Activated naive CD8-positive, alpha-beta T cell treated with anti-CD3 and anti-CD28 coated beads, Interleukin-2, amount 50 U/mL, for 16 hours (primary cell): ENCODE results near the gene DLG2.
"Not testable (repeated sequence)": the region's sequence is repeated elsewhere in the genome, so short reads cannot be mapped to it uniquely, and the experiment has no call there.

Experiments
- DNase-seq: peaks from one replicate; pipeline ENCODE4 v3.0.0-alpha.2; 2020; ENCODE audit warnings: low read depth, low spot score

The DLG2 gene

DNA sequence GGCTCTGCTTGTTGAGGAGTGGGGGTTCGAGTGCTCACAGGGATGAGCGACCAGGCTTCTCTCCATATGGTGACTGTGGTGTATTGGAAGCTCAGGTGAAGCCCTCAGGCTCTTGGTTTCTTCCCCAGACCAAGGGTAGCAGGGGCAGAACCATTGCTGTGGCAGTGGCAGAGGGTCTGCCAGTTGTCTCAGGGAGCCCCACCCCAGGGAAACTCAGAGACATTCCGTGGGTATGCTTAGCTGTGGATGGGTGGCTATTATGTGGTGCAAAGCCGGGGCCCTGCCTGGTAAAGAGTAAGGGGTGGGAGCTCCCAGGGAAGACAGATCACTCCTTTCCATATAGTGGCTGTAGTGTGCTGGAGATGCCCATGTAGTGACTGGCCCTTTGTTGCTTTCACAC is 167.8 kb downstream of the DLG2 start:
- DNase-seq = no peak

- DNase-seq = no peak
These were observed 182.7 kb downstream of the DLG2 start for GRCh38 chr11:85444479-85444878.

DNA sequence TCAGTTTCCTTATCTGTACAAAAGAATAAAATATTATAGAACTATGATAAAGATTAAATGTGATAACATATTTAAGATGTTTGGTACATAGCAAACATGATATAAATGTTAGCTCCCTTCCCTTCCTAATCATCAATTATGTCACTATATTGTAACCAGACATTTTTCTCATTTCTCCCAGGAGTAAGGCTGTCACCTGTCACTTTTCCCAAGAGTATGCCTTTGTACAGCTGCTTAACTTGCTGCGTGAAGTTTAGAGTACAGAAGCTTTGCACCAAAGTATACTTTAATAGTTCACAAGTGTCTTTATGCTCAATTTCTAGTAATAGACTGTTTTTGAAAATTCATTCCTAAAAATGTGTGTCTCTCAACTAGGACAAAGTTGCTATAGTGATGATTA is 186.9 kb downstream of the DLG2 start:
- no peak for DNase-seq

DNA sequence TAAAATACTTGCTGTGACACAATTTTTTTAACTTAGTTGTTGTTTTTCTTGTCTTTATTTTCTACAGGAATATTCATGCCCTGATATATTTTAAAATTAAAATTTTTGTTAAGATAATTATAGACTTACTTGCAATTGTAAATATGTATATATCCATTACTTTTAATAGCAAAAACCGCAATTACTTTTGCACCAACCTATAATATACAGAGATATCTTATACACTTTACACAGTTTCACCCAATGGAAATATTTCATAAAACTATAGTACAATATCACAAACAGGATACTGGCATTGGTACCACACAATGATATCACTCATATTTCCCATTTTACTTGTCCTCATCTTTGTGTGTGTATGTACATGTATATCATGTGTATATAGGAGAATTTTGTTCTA is 188.8 kb downstream of the DLG2 start:
- DNase-seq = no peak

DNA sequence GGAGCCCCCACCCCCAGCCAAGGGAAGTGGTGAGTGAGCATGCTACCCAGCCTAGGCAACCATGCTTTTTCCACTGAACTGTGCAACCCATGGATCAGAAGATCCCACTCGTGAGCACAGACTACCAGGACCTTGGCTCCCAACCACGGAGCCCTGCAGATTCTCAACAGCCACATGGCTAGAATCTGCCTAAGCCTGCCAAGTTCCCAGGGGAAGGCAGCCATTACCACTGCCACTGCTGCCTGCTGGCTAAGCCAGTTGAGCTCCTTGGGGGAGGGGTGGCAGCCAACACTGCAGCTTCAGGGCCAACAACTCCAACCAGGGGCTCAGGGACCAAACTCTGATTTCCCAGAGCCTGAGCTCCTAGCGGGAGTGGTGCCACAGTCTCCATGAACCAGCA is 195.8 kb downstream of the DLG2 start:
- DNase-seq = no peak

DNA sequence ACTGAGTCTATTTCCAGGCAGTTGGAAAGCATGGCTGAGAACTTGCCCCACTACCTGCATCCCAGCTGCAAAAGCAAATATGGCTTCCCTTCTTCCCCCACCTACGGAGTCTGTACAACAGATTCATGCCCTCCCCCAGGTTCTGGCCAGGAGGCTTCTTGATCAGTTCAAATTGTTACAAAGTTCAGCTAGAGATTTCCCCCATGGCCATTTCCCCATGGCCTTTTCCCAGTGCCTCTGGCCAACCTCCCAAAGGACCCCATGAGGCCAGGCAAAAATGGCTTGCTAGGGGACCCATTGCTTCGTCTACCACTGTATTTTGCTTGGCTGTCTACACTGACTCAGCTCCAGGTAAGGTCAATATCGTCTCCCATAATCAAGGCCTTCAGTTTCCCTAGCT is 203.3 kb downstream of the DLG2 start:
- DNase-seq = no peak

DNA sequence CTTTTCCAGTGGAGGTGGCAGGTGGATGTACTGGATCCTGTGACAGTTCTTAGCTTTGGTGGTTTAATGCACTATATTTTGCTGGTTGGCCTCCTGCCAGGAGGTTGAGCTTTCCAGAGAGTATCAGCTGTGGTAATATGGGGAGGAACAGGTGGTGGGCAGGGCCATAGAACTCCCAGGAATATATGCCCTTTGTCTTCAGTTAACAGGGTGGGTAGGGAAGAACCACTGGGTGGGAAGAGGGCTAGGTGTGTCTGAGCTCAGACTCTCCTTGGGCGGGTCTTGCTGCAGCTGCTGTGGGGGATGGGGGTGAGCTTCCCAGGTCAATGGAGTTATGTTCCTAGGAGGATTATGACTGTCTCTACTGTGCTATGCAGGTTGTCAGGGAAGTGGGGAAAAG is 203.8 kb downstream of the DLG2 start:
- DNase-seq = no peak

- DNase-seq = no peak
These were observed 213.0 kb downstream of the DLG2 start for GRCh38 chr11:85414175-85414574.

- DNase-seq = no peak
These were observed 219.5 kb downstream of the DLG2 start for GRCh38 chr11:85407648-85408047.

DNA sequence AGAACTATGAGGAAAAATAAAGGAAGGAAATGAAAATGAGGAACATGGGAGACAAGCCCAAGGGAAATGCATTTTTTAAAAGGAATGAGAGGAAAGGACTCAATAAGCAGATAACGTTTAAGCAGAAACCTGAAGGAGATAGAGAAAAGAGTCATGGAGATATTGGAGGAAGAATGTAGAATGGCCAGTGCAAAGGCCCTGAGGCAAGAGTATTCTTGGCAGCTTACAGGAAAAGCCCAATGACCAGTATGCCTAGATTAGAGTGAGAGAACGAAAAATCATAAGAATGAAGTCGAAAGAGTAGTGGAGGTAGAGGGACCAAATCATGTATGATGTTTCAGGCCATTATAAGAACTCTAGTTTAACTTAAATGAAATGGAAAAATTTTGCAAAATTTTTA is 220.3 kb downstream of the DLG2 start:
- DNase-seq = no peak

GRCh38 chr11:85406316-85406715 is 220.8 kb downstream of the DLG2 start:
- no peak for DNase-seq

GRCh38 chr11:85395515-85396055 is 231.6 kb downstream of the DLG2 start:
- DNase-seq = not testable (repeated sequence)

- DNase-seq = no peak
These were observed 232.9 kb downstream of the DLG2 start for GRCh38 chr11:85394283-85394682.

- DNase-seq = no peak
These were observed 236.0 kb downstream of the DLG2 start for GRCh38 chr11:85391141-85391540.

GRCh38 chr11:85385547-85385946 is 241.6 kb downstream of the DLG2 start:
- no peak for DNase-seq

GRCh38 chr11:85385111-85385510 is 242.0 kb downstream of the DLG2 start:
- no peak for DNase-seq

GRCh38 chr11:85379066-85379465 is 248.1 kb downstream of the DLG2 start:
- no peak for DNase-seq

DNA sequence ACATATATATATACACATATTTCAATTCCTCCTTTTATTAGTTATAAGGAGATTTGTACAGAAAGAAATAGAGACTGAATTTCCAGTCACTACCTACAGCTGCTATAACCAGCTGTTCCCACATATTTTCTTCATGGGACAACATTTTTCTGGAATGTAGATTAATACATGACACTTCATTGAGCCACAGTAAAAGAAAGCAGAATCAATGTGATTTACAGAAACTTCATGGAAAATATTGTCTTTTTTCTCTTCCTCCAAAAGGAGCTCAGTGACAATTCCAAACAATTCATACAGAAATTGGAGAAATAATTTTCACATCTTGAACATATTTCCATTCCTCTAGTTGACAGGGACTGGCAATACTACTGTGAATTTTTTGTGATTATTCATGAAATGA is 249.2 kb downstream of the DLG2 start:
- no peak for DNase-seq

GRCh38 chr11:85359859-85360258 is 267.3 kb downstream of the DLG2 start:
- DNase-seq = no peak

GRCh38 chr11:85355921-85356320 is 271.2 kb downstream of the DLG2 start:
- DNase-seq = no peak

GRCh38 chr11:85349539-85349938 is 277.6 kb downstream of the DLG2 start:
- DNase-seq = not testable (repeated sequence)

DNA sequence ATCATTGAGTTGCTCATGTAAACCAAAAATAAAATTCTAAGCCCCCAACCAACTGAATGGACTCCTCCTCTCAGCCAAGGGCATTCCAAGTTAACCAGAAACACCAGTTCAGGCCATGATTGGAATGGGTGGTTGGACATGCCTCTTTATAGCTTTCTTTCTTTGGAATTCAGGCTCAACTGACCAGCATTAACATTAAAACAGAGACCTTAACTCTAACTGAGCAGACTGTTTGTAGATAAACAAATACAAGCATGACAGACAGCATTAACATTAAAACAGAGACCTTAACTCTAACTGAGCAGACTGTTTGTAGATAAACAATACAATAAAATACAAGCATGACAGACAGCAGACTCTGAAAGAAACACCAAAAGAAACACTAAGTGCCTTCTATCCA is 278.2 kb downstream of the DLG2 start:
- no peak for DNase-seq

DNA sequence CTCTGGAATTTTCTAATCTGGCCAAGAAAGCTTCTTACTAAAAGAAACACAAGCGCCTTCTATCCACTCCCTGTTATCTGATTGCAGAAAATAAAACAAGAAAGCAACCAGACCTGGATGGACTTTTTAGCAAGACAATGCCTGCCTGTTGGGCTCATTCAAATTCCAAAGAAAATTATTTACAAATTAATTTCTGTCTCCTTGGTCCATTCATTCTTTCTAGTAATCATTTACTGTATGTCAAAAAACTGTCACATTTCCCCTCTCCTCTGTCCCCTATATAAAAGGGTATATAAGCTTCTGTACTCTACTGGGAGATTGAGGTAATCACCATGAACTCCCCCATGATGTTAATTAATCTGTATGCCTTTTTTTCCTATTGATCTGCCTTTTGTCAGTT is 279.9 kb downstream of the DLG2 start:
- no peak for DNase-seq

DNA sequence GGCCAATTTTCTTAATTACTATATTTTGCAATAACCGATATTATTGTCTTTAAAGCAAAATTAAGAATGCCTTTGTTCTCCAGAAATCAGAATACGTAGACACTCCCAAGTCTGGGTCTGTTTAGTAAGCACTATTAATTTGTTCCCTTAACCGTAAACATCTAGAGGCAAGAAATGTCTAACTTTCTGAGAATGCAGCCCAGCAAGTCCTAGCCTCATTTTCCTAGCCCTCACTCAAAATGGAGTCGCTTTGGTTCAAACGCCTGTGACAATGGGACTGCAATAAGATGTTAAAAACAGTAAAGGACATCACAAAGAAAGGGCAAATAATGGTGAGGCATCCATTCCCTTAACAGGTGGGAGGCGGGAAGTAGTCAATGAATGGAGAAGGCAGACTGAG is 280.7 kb downstream of the DLG2 start:
- DNase-seq = no peak
